OCI-LY3 (cell line): ENCODE data around the gene ARGLU1.

Experiments
- H2AFZ ChIP-seq: fragments of 200-600, 300-600 bp; shearing (Covaris generic); 2 replicates; pipeline ENCODE4 v1.6.0; 2014; ENCODE audit warnings: antibody characterized with exemption, low read depth, low read length
- H3K27ac ChIP-seq: fragments of 200-600, 300-600 bp; sonication (generic); 2 replicates; pipeline ENCODE4 v1.5.1; 2014; ENCODE audit warnings: mild to moderate bottlenecking, low read length, moderate library complexity, mixed read lengths
- H3K27me3 ChIP-seq: fragments of 200-600, 300-600 bp; sonication (generic); 2 replicates; pipeline ENCODE4 v1.6.1; 2014; ENCODE audit warnings: low read depth, low read length, mixed read lengths
- H3K36me3 ChIP-seq: fragments of 200-600, 300-600 bp; sonication (generic); replicated peaks from 2 replicates; pipeline ENCODE3; 2014; ENCODE audit warnings: low read depth, low read length, mixed read lengths
- H3K4me1 ChIP-seq: fragments of 300-600, 200-600 bp; sonication (generic); 2 replicates; pipeline ENCODE4 v1.6.1; 2014; ENCODE audit warnings: low read length, mixed read lengths
- H3K4me2 ChIP-seq: fragments of 200-600, 300-600 bp; sonication (generic); 2 replicates; pipeline ENCODE4 v1.6.1; 2014; ENCODE audit warnings: low read length, mixed read lengths
- H3K4me3 ChIP-seq: fragments of 300-600, 200-600 bp; sonication (generic); 2 replicates; pipeline ENCODE4 v1.5.1; 2014; ENCODE audit warnings: antibody characterized with exemption, mild to moderate bottlenecking, low read length, moderate library complexity
- H3K79me2 ChIP-seq: fragments of 300-600, 200-600 bp; shearing (Covaris generic); 2 replicates; pipeline ENCODE4 v1.6.1; 2014; ENCODE audit warnings: mild to moderate bottlenecking, low read length, mixed read lengths
- H3K9ac ChIP-seq: fragments of 300-600, 200-600 bp; shearing (Covaris generic); 2 replicates; pipeline ENCODE4 v1.6.0; 2014; ENCODE audit warnings: mild to moderate bottlenecking, low read length, moderate library complexity
- H3K9me3 ChIP-seq: fragments of 200-600, 300-600 bp; shearing (Covaris generic); 2 replicates; pipeline ENCODE4 v1.6.1; 2014; ENCODE audit warnings: low read length, mixed read lengths; ENCODE audit not compliant: insufficient read depth
- H4K20me1 ChIP-seq: fragments of 200-600, 300-600 bp; sonication (generic); 2 replicates; pipeline ENCODE4 v1.6.1; 2016; ENCODE audit warnings: low read length, mixed read lengths; ENCODE audit not compliant: insufficient read depth
- EZH2phosphoT487 ChIP-seq: fragments of 200-600 bp; shearing (Covaris generic); IDR thresholded peaks from 2 replicates; pipeline ENCODE4 v1.6.1; 2018; ENCODE audit warnings: antibody characterized with exemption, mixed run types, low read depth
- TF ChIP-seq, protein P1 (sequence below): fragments of 200-600, 300-600 bp; sonication (generic); IDR thresholded peaks from 2 replicates; pipeline ENCODE4 v1.5.1; 2014; ENCODE audit warnings: antibody characterized with exemption, low read length, low read depth

The ARGLU1 gene

GRCh38 chr13:106569233-106570095 lies 1.5 kb upstream of the ARGLU1 start:
- TF ChIP-seq, protein P1, sequence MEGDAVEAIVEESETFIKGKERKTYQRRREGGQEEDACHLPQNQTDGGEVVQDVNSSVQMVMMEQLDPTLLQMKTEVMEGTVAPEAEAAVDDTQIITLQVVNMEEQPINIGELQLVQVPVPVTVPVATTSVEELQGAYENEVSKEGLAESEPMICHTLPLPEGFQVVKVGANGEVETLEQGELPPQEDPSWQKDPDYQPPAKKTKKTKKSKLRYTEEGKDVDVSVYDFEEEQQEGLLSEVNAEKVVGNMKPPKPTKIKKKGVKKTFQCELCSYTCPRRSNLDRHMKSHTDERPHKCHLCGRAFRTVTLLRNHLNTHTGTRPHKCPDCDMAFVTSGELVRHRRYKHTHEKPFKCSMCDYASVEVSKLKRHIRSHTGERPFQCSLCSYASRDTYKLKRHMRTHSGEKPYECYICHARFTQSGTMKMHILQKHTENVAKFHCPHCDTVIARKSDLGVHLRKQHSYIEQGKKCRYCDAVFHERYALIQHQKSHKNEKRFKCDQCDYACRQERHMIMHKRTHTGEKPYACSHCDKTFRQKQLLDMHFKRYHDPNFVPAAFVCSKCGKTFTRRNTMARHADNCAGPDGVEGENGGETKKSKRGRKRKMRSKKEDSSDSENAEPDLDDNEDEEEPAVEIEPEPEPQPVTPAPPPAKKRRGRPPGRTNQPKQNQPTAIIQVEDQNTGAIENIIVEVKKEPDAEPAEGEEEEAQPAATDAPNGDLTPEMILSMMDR, result no peak
- TF ChIP-seq EZH2phosphoT487, result no peak
- peak overlapping the region; percentile 55; the same call in 1 of the 2 replicates for H3K9ac ChIP-seq
- peak overlapping the region; percentile 89 for H3K4me2 ChIP-seq
- peak overlapping the region; percentile 77 for H3K4me3 ChIP-seq
- H4K20me1 ChIP-seq, result peaks cover 26% of the 10 kb centered on the region
- H3K27me3 ChIP-seq, result no peaks in the 10 kb centered on the region
- H3K4me1 ChIP-seq, result peaks cover 37% of the 10 kb centered on the region
- no peaks in the 10 kb centered on the region for H3K36me3 ChIP-seq
- no peak overlapping the region for H2AFZ ChIP-seq
- no peak overlapping the region for H3K27ac ChIP-seq
- H3K79me2 ChIP-seq, result peaks cover 35% of the 10 kb centered on the region
- no peaks in the 10 kb centered on the region for H3K9me3 ChIP-seq

GRCh38 chr13:106568299-106569003 lies 514 bp upstream of the ARGLU1 start:
- peak overlapping the region; percentile 88 for H3K4me2 ChIP-seq
- H3K27me3 ChIP-seq, result no peaks in the 10 kb centered on the region
- peaks cover 46% of the 10 kb centered on the region for H3K4me1 ChIP-seq
- peaks cover 36% of the 10 kb centered on the region for H4K20me1 ChIP-seq
- peaks cover 4% of the 10 kb centered on the region for H3K36me3 ChIP-seq
- H3K4me3 ChIP-seq, result peak overlapping the region; percentile 92
- no peaks in the 10 kb centered on the region for H3K9me3 ChIP-seq
- H2AFZ ChIP-seq, result peak overlapping the region; percentile 91
- H3K79me2 ChIP-seq, result peaks cover 45% of the 10 kb centered on the region
- no peak for TF ChIP-seq EZH2phosphoT487
- H3K9ac ChIP-seq, result peak overlapping the region; percentile 96
- 0 out of 2 replicates have a peak overlapping the region, but pooled peaks have one; percentile 9 for H3K27ac ChIP-seq

DNA sequence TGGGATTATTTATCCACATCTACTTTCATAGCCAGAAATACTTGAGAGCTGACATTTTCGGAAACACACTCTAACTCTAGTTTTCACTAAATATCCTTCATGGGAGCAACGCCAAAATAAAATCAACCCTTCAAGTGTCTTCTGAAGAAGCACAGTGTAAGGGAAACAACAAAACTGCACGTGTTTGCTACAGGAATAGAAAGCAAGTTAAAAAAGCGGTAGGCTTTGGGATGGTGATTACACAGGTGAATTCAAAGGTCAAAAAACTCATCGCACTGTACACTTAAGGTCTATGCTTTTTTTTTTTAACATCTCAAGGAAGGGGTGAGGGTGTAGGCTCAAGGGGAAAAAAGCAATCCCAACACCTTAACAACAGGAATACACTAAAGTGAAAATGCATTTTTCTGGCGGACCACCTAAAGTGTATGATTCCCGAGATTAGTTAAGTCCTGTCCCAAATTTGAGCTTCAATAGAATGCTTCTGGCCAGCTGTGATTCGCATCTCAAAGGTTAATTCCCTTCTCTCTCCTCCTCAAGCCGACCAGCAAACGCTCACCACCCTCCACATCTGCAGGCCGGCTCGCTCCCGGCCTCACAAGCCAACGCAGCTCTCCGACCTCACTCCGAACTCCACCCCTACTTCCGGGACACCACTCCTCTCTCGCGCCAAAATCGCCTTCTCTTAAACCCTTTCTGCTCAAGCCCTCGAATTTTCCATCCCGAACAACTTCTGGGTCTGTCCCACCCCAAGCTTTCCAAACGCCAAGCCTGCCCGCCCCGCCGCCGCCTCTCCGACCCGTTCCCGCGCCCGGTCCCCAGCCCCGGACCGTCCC lies 1.1 kb downstream of the ARGLU1 start:
- H3K4me1 ChIP-seq, result peaks cover 57% of the 10 kb centered on the region

More for the DNA sequence above, 1.1 kb downstream of the ARGLU1 start:
- Histone ChIP-seq H3K9ac (peak overlapping the region; percentile 96), H3K27ac (peak overlapping the region; percentile 84), H2AFZ (no peak overlapping the region), H3K4me3 (peak overlapping the region; percentile 92), H3K4me2 (peak overlapping the region; percentile 86), H3K79me2 (peaks cover 61% of the 10 kb centered on the region), H4K20me1 (peaks cover 50% of the 10 kb centered on the region), H3K36me3 (peaks cover 4% of the 10 kb centered on the region), H3K27me3 (no peaks in the 10 kb centered on the region), H3K9me3 (no peaks in the 10 kb centered on the region)
- TF ChIP-seq, protein P1, result no peak
- TF ChIP-seq EZH2phosphoT487, result no peak
